ENCODE data around the gene RNF214. TPM values are rescaled to one million over a fixed set of nuclear protein-coding genes. Genes with fewer than 3 reads are reported as not detected.
"Not testable (repeated sequence)": the region's sequence is repeated elsewhere in the genome, so short reads cannot be mapped to it uniquely, and the experiment has no call there.

RNF214 gene
- polyA plus RNA-seq (ENCODE audit: insufficient read length), result 39.6 TPM
- long read RNA-seq, donor 1, partial matches to known transcripts, result 0 of 19 reads
- long read RNA-seq, donor 1, other reads (novel, unspliced or antisense), result 13 of 19 reads
- long read RNA-seq, donor 2, partial matches to known transcripts, result 0 of 4 reads
- long read RNA-seq, donor 2, other reads (novel, unspliced or antisense), result 0 of 4 reads
- long read RNA-seq, donor 3, partial matches to known transcripts, result 0 of 4 reads
- long read RNA-seq, donor 3, other reads (novel, unspliced or antisense), result 0 of 4 reads
- long read RNA-seq, donor 4, result 0 reads
- long read RNA-seq, donor 5, partial matches to known transcripts, result 0 of 2 reads
- long read RNA-seq, donor 5, other reads (novel, unspliced or antisense), result 0 of 2 reads
- long read RNA-seq, donor 6, transcript RNF214-208 (5 exons, 978 nt), result major isoform, 5 of 18 reads
- long read RNA-seq, donor 6, partial matches to known transcripts, result 8 of 18 reads
- long read RNA-seq, donor 6, other reads (novel, unspliced or antisense), result 0 of 18 reads
- long read RNA-seq, donor 7, partial matches to known transcripts, result 0 of 5 reads
- long read RNA-seq, donor 7, other reads (novel, unspliced or antisense), result 0 of 5 reads
- long read RNA-seq, donor 8, partial matches to known transcripts, result 0 of 4 reads
- long read RNA-seq, donor 8, other reads (novel, unspliced or antisense), result 0 of 4 reads

GRCh38 chr11:117232092-117232878, at the start of gene RNF214:
RNF214 (plus strand) TSS chr11:117232671; CDS start chr11:117234273, 1,602 bp downstream.
- DNase-seq, result peak; percentile 80

- not testable (repeated sequence) for DNase-seq
Measured at GRCh38 chr11:117183178-117183577, 49.3 kb upstream of the RNF214 start.

- DNase-seq, result no peak
Measured at GRCh38 chr11:117183724-117184349, 48.6 kb upstream of the RNF214 start.

- DNase-seq, result no peak
Measured at GRCh38 chr11:117185736-117186430, 46.6 kb upstream of the RNF214 start.

- DNase-seq, result no peak
Measured at GRCh38 chr11:117186431-117186761, 46.1 kb upstream of the RNF214 start.

GRCh38 chr11:117187007-117187406, 45.5 kb upstream of the RNF214 start:
- DNase-seq, result no peak

- no peak for DNase-seq
Measured at GRCh38 chr11:117187428-117187798, 45.1 kb upstream of the RNF214 start.

- no peak for DNase-seq
Measured at GRCh38 chr11:117187799-117188481, 44.5 kb upstream of the RNF214 start.

GRCh38 chr11:117188620-117189081, 43.8 kb upstream of the RNF214 start:
- DNase-seq, result no peak

- no peak for DNase-seq
Measured at GRCh38 chr11:117189191-117189940, 43.1 kb upstream of the RNF214 start.

GRCh38 chr11:117189941-117190544, 42.4 kb upstream of the RNF214 start:
- DNase-seq, result no peak

- no peak for DNase-seq
Measured at GRCh38 chr11:117191680-117192400, 40.6 kb upstream of the RNF214 start.

- DNase-seq, result no peak
Measured at GRCh38 chr11:117192401-117192875, 40.0 kb upstream of the RNF214 start.

GRCh38 chr11:117193130-117194020, 39.1 kb upstream of the RNF214 start:
- DNase-seq, result no peak

- DNase-seq, result no peak
Measured at GRCh38 chr11:117194267-117194666, 38.2 kb upstream of the RNF214 start.

- no peak for DNase-seq
Measured at GRCh38 chr11:117195258-117195657, 37.2 kb upstream of the RNF214 start.

GRCh38 chr11:117195761-117196160, 36.7 kb upstream of the RNF214 start:
- DNase-seq, result no peak

- no peak for DNase-seq
Measured at GRCh38 chr11:117197006-117197405, 35.5 kb upstream of the RNF214 start.

Data from left kidney (tissue), 8 donors.